Suppressor macrophage treated with lipopolysaccharide for 4 hours (primary cell): ENCODE measurements around the gene TXNIP.

Experiments used
- DNase-seq: peaks from one replicate; pipeline ENCODE4 v3.0.0-alpha.2; 2020

Gene TXNIP

GRCh38 chr1:145983960-145984830 is 12.2 kb downstream of the TXNIP start:
- DNase-seq: peak; percentile 54

- peak; percentile 49 for DNase-seq
These were observed 13.1 kb downstream of the TXNIP start for GRCh38 chr1:145983206-145983675.

- DNase-seq: no peak
These were observed 14.2 kb downstream of the TXNIP start for GRCh38 chr1:145982010-145982723.

- no peak for DNase-seq
These were observed 15.9 kb downstream of the TXNIP start for GRCh38 chr1:145980457-145980994.

- DNase-seq: peak; percentile 80
These were observed 16.5 kb downstream of the TXNIP start for GRCh38 chr1:145979746-145980456.

GRCh38 chr1:145978854-145979745 is 17.3 kb downstream of the TXNIP start:
- DNase-seq: peak; percentile 99

GRCh38 chr1:145978471-145978853 is 17.9 kb downstream of the TXNIP start:
- no peak for DNase-seq

- DNase-seq: peak; percentile 85
These were observed 18.6 kb downstream of the TXNIP start for GRCh38 chr1:145977486-145978470.

- DNase-seq: no peak
These were observed 19.4 kb downstream of the TXNIP start for GRCh38 chr1:145977016-145977415.

GRCh38 chr1:145975216-145975615 is 21.2 kb downstream of the TXNIP start:
- DNase-seq: no peak

GRCh38 chr1:145974721-145975120 is 21.7 kb downstream of the TXNIP start:
- DNase-seq: no peak

GRCh38 chr1:145972580-145972979 is 23.8 kb downstream of the TXNIP start:
- DNase-seq: no peak

GRCh38 chr1:145967288-145967687 is 29.1 kb downstream of the TXNIP start:
- no peak for DNase-seq

GRCh38 chr1:145965119-145965744 is 31.1 kb downstream of the TXNIP start:
- DNase-seq: no peak

GRCh38 chr1:145964328-145965118 is 31.9 kb downstream of the TXNIP start, which contains the start of the genes ANKRD34A and POLR3GL:
Gene ANKRD34A, minus strand, starts transcription at chr1:145964575. Its CDS starts 2,816 bp downstream, at chr1:145961759.
Gene POLR3GL, plus strand, starts transcription at chr1:145964690. Its CDS starts 10,176 bp downstream, at chr1:145974866.
- peak; percentile 95 for DNase-seq

GRCh38 chr1:145963265-145964019 is 32.9 kb downstream of the TXNIP start:
- DNase-seq: no peak

GRCh38 chr1:145962157-145963102 is 33.9 kb downstream of the TXNIP start:
- no peak for DNase-seq
